HG02763 (cell line): ENCODE measurements around the gene RBM48.
A peak's percentile ranks its signal among the peaks of the same experiment; 100 is the strongest.
"Not testable (repeated sequence)": the region's sequence is repeated elsewhere in the genome, so short reads cannot be mapped to it uniquely, and the experiment has no call there.

Source experiments
- ATAC-seq: cut with Tn5 transposase; IDR thresholded peaks from one replicate; pipeline ENCODE4 v1.9.1; 2021; ENCODE audit warnings: mild to moderate bottlenecking, moderate library complexity; ENCODE audit not compliant: unreplicated experiment

RBM48 gene

DNA sequence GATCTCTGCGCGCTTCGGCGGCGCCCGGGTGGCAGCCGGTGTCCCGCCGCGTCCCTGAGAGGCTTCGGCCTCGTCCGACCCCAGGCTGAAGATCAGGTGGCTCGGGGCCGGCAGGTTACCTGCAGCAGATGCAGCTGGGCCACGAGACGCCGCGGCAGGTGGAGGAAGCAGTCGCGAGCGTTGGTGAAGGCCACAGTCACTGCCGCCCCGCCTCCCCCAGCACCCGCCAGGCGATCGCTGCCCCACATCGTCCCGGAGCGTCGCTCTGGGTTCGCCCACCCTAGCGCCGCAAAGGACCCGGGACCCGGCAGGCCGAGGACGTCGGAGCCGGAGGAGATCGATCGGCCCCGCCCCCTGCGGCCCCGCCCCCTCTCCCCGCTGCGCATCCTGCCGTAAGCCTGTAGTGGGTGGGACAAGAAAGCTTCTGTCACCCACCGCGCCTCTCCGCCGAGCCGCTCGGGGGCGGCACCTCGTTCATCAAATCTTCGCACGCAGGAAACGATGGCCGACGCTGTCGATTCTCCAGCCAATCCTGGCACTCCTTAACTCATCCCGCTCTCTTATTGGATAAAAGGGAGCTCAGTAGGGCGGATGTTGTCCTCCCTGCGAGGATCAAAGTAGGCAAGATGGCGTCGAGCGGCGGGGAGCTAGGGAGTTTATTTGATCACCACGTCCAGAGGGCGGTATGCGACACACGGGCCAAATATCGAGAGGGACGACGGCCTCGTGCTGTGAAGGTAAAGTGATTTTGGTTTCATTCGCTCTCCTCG is at the start of gene RBM48, which contains the start of gene PEX1:
TSS of gene RBM48 (plus strand) at position 608 of the 770 bp plus-strand sequence. CDS start at position 627, 19 bp downstream.
TSS of gene PEX1 (minus strand) at position 333 of the 770 bp plus-strand sequence. CDS start at position 248, 85 bp downstream.
- ATAC-seq = peak; percentile 96

DNA sequence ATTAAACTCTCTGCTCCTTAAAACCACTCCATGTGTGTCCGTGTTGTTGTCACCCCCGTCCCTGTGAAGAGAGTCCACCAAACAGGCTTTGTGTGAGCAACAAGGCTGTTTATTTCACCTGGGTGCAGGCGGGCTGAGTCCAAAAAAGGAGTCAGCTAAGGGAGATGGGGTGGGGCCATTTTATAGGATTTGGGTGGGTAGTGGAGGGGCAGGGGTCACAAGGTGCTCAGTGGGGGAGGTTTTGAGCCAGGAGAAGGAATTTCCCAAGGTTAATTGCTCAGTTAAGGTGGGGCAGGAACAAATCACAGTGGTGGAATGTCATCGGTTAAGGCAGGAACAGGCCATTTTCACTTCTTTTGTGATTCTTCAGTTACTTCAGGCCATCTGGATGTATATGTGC is 49.4 kb upstream of the RBM48 start:
- ATAC-seq = not testable (repeated sequence)

DNA sequence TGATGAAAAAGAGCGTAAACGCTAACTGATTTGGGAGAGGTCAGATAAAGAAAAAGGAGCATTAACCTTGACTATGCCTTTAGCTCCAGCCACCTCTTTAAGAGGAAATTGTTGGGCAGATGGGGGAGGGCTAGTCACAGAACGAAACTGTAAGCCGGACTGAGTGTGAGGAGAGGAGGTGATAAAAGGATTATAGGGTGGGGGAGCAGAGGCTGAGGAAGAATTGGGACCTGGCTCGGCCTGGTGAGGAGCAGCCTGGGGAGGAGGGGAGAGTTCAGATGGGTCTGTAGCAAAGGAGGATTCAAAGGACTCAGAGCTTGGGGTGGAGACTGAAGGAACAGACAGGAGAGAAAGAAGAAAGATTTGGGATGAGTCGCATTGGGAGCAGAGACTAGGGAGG is 45.0 kb upstream of the RBM48 start:
- not testable (repeated sequence) for ATAC-seq

DNA sequence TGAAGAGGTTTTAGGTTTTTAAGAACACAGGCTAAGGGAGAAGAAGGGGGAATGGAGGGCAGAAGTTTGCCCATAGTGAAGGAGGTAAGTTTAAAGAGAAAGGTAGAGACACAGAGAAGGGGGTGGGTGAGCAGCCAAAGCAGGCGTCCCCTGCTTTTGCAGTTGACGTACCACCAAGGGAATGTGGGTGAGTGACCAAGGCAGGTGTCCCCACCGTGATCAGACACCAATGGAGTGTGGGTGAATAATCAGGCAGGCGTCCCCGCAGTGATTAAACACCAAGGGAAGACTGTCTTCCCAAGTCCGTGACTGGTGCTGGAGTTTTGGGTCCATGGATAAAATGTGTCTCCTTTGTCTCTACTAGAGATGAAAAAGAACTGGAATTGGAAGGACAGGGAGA is 44.4 kb upstream of the RBM48 start:
- not testable (repeated sequence) for ATAC-seq

DNA sequence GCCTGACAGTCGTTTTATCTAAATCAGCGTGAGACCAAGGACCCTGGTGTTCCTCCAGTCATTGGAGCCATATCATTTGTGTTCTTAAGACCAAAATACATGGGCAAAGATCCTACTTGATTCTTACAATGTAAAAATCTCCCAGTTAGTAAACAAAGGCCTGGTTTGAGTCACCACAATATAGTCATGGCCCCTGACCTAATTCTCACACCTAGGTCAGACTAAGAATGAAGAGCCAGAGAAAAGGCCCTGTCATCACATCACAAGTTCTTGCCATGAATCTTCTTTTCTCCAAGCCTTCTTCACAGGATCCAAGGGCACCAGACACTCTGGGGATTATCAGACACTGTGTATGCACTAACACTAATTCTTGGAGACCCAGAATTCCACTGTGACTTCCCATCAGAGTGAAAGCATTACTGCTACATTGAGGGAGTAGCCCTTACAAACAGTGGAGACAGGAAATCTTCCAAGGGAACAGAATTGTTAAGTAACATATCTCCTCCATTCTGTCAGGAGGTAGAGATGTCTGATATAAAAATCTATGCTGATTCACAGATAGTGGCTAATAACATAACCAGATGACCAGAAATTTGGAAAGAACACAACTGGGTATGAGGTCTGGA is 43.2 kb upstream of the RBM48 start:
- ATAC-seq = no peak

DNA sequence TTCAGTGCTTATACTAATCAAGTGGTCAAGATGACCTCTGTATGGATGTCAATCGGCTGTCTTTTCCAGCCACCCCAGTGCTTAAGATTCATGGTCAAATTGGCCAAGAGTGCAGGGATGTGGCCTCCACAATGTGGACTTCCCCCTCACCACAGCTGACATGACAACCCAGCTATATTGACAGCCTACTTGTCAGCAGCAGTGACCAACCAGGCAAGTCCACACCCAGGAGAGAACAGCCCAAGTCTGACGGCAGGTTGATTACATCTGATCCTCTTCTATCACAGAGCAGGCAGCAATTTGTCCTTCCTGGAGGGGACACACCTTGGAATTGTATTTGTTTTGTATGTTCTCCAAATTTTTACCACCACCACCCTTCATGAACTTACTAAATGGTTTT is 42.6 kb upstream of the RBM48 start:
- ATAC-seq = no peak

DNA sequence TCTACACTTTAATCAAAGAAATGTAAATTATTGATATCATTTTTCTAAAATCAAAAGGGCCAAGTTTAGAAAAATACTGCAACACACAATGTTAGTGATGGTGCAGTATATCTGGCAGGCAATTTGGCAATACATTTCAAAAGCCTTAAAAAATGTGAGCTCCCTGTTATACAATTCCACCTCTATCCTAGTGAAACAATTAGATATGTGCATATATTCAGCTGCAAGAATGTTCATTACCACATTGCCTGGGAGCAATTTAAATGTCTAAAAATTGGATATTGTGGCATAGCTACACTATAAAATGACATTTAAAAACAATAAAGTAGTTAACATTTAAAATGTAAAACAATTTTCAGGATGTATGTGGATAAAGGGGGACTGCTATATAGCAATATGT is 40.8 kb upstream of the RBM48 start:
- no peak for ATAC-seq

DNA sequence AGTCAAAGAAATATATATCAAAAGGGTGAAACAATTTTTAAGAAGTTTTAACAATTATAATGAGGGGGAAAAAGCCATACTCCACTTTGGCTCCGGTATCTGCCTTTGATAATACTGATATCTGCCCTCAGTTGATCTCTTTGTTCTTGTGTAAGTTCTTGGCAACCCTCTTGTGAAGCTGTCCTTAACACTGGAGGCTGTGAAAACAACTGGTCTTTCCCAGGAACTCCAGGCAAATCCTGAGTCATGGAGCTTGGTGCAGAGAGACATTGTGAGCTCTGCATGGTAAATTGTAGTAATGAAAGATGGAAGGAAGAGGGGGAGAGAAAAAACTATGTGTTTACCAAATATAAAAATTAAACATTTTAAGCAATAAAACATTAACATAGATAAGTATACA is 39.0 kb upstream of the RBM48 start:
- no peak for ATAC-seq

DNA sequence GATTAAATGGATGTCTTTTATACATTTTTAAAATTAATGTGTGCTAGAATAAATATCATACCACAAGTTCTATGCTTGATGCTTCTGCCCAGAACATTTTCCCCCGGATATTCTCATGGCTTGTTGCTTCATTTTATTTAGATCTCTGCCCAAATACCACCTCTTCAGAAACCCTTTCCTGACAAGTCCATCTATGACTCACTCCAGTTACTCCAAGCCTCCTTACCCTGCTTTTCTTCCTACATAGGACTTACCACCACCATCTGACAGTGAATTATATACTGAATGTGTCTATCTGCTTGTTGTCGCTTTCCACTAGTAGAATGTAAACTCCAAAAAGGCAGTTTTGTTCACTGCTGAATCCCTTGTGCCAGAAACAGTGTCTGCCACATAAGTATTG is 31.7 kb upstream of the RBM48 start:
- no peak for ATAC-seq

DNA sequence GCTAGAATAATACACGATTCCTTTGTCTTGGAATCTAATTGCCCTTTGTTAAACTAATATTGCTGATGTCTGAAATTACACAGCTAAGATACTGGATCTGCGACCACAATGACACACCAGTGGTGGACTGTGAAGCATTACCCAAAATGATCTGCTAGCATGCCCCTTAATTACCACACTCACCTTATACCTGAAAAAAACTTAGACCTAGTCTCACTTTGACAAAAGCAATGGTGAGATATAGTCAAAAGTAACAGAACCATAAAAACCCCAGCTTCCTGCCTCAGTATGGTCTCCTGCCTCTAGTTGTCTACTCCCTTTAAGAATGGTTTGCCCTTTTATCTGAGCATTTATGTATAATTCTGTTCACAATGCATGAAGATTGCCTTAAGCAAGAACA is 30.0 kb upstream of the RBM48 start:
- no peak for ATAC-seq

DNA sequence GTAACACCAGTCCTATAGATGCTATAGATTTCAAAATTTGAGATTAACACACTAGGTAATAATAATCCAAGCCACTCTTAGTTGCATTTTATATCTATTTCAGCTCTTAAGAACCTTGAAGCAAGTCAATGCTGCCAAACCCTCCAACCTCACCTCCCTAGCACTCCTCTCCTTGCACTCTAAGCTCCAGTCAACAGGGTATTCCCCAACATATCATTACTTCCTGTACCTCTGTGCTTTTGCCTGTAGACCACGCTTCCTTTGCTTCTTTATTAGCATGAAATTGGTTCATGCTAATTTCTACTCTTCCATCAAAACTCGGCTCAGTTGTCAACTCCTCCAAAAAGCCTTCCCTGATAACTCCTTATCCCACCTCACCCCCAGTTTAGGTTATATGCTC is 24.8 kb upstream of the RBM48 start:
- no peak for ATAC-seq

DNA sequence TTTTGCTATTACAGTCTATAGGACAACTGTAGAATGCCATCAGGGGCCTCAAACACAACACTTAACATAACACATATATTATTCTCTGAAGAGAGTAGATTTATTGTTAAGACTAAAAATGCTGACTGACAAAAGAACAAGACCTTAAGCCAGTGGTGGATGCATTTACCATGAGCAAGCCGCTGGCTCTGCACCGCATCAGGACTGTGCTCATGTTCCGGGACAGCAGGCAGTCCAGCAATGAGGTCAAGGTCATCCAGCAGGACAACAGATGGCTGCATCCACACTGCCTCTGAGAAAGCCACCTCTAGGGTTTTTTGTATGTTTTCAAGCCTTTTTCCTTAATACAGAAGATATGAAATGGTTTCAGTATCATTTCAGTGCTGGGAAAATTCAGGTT is 24.0 kb upstream of the RBM48 start:
- ATAC-seq = no peak

DNA sequence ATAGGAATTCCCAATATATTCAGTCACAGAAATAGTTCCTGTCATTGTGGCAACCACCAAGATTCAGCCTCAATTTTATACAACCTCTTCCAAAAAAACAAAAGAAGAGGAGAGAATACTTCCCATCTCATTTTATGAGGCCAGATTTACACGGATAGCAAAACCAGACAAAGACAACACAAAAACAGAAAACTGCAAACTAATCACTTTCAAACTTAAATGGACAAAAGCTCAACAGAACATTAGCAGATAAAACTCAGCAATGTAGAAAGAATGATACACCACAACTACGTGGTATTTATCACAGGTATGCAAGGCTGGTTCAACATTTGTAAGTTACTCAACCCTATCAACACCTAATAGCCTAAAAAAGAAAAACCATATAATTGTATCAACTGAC is 22.2 kb upstream of the RBM48 start:
- ATAC-seq = no peak

DNA sequence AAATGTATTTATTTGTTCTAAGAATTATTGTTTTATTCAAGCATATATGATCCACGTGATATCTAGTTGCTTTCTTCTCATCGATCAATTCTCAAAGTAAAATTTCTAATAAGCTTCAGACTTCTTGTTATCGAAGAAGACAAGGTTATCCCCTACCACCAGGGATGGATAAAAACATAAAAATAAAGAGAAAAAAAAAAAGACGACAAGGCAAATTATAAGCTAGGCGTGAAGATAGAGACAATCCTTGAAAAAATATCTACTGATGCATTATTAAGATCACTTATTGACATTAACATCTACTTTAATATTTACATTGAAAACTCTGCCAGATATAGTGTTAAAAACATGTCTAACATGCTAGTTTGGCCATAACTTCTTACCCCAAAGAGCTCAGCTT is 19.6 kb upstream of the RBM48 start:
- no peak for ATAC-seq

DNA sequence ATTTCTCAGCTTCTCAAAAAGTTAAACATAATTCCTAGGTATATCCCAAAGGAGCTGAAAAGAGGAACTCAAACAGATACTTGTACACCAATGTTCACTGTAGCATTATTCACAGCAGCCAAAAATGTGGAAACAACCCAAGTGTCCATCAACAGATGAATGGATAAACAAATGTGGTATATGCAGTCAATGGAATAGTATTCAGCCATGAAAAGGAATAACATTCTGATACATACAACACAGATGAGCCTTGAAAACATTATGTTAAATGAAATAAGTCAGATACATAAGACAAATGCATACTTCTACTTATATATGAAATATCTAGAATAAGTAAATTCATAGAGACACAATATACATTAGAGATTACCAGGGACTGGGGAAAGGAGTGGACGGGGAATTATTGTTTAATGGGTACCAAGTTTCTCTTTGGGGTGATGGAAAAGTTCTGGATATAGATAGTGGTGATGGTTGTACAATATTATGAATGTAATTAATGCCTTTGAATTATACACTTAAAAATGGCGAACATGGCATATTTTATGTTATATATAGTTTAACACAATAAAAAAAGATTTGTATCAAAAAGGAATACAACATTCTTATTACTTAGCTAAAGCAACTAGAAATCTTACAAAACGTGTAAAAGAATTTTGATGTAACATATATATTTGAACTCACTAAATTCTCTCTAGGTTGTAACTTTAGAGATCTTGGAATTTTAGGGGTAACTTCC is 15.3 kb upstream of the RBM48 start:
- no peak for ATAC-seq

DNA sequence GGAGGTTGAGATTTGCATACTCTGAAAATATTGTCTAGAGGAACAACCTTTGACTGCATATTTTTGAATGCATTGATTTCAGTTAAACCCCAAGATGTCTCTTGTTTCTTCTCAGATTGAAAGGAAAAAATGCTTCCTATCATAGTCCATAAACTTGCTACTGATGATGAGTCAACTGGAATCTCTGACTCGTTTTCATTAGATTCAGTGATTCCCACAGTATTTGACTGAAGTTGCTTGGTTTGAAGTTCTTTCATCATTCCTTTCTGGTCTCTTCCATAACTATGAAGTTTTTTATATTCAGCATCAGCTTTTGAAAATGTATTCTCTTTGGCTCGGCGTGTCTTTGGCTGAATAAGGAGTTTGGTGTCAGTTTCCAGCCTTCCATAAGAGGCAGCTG is 11.0 kb upstream of the RBM48 start:
- ATAC-seq = no peak

DNA sequence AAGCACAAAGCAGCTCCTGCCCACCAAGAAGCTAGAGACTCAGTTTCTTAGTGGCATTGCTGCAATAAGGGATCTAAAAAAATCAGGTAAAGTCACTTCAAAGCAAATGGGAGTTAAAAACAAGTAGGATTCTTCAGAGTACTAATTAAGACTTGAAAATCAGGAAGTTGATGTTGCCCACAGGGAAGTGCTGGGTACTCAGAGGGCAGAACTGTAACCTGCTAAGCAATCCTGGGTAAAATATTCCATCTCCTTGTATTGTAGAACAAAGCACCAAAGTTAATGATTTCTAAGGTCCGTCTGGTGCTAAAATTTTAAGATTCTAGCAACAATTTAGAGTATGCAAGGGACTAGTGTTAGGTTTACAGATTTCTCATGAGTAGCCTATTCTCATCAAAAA is 8.6 kb upstream of the RBM48 start:
- no peak for ATAC-seq

DNA sequence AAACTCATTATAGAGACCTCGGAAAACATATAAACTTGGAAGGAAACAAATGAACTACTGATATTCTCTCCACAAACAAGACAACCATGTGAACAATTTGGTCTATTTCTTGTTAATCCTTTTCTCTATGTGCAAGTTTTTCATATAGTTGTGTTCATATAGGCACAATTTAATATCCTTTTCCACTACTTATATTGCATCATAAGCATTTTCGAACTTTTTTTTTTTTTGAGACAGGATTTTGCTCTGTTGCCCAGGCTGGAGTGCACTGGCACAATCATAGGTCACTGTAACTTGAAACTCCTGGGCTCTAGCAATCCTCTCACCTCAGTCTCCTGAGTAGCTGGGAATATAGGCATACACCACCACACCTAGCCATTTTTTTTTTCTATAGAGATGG is 5.5 kb upstream of the RBM48 start:
- no peak for ATAC-seq

DNA sequence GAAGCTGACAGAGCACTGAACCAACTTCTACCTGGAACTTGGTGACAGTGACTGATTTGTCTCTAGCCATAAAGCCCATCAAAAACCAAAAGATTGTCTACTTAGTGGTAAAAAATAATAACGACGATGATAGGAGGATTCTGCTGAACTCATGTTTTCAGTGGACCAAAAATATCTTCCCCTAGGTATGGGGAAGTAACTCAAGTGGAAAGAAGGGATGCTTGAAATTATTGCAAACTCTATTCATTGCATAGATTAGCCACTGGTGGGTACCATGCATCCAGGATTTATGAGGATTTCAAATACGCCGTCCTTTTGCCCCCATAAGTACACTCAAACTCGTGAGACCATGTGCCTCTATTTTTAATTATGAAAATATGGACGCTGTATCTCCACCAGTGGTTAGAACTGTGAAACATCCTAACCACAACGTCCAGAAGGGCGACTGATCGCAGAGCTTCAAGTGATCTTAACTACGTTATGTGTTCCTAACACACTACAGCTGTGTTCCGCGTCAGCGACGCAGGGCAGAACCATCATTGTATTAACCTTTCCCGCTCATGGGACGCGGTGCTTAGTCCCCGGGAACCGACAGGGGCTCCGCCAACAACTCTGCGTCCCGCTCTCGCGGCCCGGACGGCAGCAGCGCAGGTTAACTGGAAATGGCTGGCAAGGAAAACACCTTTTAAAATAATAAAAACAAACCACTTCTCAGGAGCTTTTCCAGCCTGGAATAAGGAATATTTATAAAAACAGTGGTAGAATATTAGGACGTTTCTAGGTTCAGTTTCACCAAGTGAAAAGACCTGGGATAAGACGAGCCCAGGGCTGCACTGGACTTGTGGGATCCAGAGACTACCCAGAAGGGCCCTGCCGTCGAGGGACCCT is 1.1 kb upstream of the RBM48 start:
- peak; percentile 23 for ATAC-seq

DNA sequence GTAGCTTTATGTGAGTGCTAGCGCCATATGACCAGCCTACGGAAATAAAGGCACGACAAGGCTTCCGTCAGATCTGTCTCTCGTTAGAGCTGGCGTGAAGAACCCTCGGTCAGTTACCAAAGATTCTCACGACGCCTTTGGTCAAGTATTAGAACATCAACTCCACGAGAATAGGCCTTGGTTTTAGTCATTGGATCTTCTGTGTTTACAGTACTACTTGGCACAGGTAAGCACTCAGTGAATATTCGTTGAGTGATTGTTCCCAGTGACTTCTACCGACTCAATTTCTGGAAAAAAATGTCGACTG is 316 bp downstream of the RBM48 start:
- ATAC-seq = no peak

DNA sequence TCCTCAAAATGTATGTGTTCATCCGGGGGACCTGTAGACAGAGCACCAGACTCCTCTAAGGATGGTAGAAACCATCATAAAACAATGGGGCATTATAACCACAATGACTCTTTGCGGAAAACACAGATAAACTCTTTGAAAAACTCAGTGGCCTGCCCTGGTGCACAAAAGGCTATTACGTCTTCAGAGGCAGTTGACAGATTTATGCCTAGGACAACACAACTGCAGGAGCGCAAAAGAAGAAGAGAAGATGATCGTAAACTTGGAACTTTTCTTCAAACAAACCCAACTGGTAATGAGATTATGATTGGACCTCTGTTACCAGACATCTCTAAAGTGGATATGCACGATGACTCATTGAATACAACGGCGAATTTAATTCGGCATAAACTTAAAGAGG is 6.0 kb downstream of the RBM48 start:
- ATAC-seq = no peak
